ENCODE data around the gene GAPT. TPM values are rescaled to one million over a fixed set of nuclear protein-coding genes. Genes with fewer than 3 reads are reported as not detected.
"Not testable (repeated sequence)": the region's sequence is repeated elsewhere in the genome, so short reads cannot be mapped to it uniquely, and the experiment has no call there.

GAPT gene
- total RNA-seq, 4 donors from 2014 or later: 0.60 TPM; not detected in 3

GRCh38 chr5:58523956-58524355 lies 32.7 kb downstream of the GAPT start:
- intact Hi-C loops (cut with DNase I; ENCODE audit: low total_unique reads) (no loop called here), in situ Hi-C loops (cut with MboI; ENCODE audit: low sequenced_read_pairs in 4 of 4) (loop anchor here in 2 of 4 donors (25.0 kb wide), 1 partner anchor 313 kb away; no protein-coding TSS in a partner anchor)
- no peaks in the 10 kb centered on the region for H3K4me1 ChIP-seq
- TF ChIP-seq CTCF (IDR thresholded peaks at IDR 0.05 in 4 of 5, conservative IDR thresholded peaks at IDR 0.05 in 1 of 5): no peak
- TF ChIP-seq POLR2A (IDR thresholded peaks at IDR 0.05): no peak
- DNase-seq (no peak), ATAC-seq (no peak)
- no peaks in the 10 kb centered on the region for H3K36me3 ChIP-seq
- H3K4me3 ChIP-seq: no peak overlapping the region
- no peaks in the 10 kb centered on the region for H3K9me3 ChIP-seq
- H3K27ac ChIP-seq: no peak overlapping the region
- H3K27me3 ChIP-seq: no peaks in the 10 kb centered on the region

- H3K4me3 ChIP-seq: no peak overlapping the region
- H3K4me1 ChIP-seq: no peaks in the 10 kb centered on the region
- no peak overlapping the region for H3K27ac ChIP-seq
- H3K36me3 ChIP-seq: no peaks in the 10 kb centered on the region
- TF ChIP-seq CTCF (IDR thresholded peaks at IDR 0.05 in 4 of 5, conservative IDR thresholded peaks at IDR 0.05 in 1 of 5): no peak
- TF ChIP-seq POLR2A (IDR thresholded peaks at IDR 0.05): no peak
- in situ Hi-C loops (cut with MboI; ENCODE audit: low sequenced_read_pairs in 4 of 4): loop anchor here in 2 of 4 donors (25.0 kb wide), 1 partner anchor 313 kb away; no protein-coding TSS in a partner anchor
- no peaks in the 10 kb centered on the region for H3K9me3 ChIP-seq
- intact Hi-C loops (cut with DNase I; ENCODE audit: low total_unique reads): no loop called here
- no peaks in the 10 kb centered on the region for H3K27me3 ChIP-seq
- DNase-seq: no peak
- no peak for ATAC-seq
These were observed 33.3 kb downstream of the GAPT start for GRCh38 chr5:58524571-58524970.

- no peak overlapping the region for H3K4me3 ChIP-seq
These were observed 39.8 kb downstream of the GAPT start for GRCh38 chr5:58530942-58531490.

GRCh38 chr5:58541935-58542334 lies 50.7 kb downstream of the GAPT start:
- intact Hi-C loops (cut with DNase I; ENCODE audit: low total_unique reads); H3K27me3 ChIP-seq; ATAC-seq; H3K4me3 ChIP-seq; DNase-seq; H3K36me3 ChIP-seq; in situ Hi-C loops (cut with MboI; ENCODE audit: low sequenced_read_pairs in 4 of 4); H3K9me3 ChIP-seq; H3K27ac ChIP-seq; H3K4me1 ChIP-seq: not testable (repeated sequence)

More at GRCh38 chr5:58530942-58531490, 39.8 kb downstream of the GAPT start:
- Histone ChIP-seq H3K27me3 (no peaks in the 10 kb centered on the region), H3K4me1 (no peaks in the 10 kb centered on the region), H3K36me3 (no peaks in the 10 kb centered on the region), H3K27ac (no peak overlapping the region), H3K9me3 (no peaks in the 10 kb centered on the region)
- DNase-seq (no peak), ATAC-seq (no peak)
- TF ChIP-seq POLR2A (IDR thresholded peaks at IDR 0.05): no peak
- TF ChIP-seq CTCF (IDR thresholded peaks at IDR 0.05 in 4 of 5, conservative IDR thresholded peaks at IDR 0.05 in 1 of 5): no peak
- intact Hi-C loops (cut with DNase I; ENCODE audit: low total_unique reads): no loop called here
- in situ Hi-C loops (cut with MboI; ENCODE audit: low sequenced_read_pairs in 4 of 4): no loop called here

- no peak for TF ChIP-seq POLR2A (IDR thresholded peaks at IDR 0.05)
- no peak for TF ChIP-seq CTCF (IDR thresholded peaks at IDR 0.05 in 4 of 5, conservative IDR thresholded peaks at IDR 0.05 in 1 of 5)
- H3K27ac ChIP-seq: no peak overlapping the region
- no peaks in the 10 kb centered on the region for H3K27me3 ChIP-seq
- ATAC-seq (no peak), DNase-seq (no peak)
- intact Hi-C loops (cut with DNase I; ENCODE audit: low total_unique reads) (no loop called here), in situ Hi-C loops (cut with MboI; ENCODE audit: low sequenced_read_pairs in 4 of 4) (no loop called here)
- H3K4me1 ChIP-seq: no peaks in the 10 kb centered on the region
- H3K4me3 ChIP-seq: no peak overlapping the region
- no peaks in the 10 kb centered on the region for H3K9me3 ChIP-seq
- H3K36me3 ChIP-seq: no peaks in the 10 kb centered on the region
These were observed 51.5 kb downstream of the GAPT start for GRCh38 chr5:58542709-58543108.
